ENCODE results near the gene SHCBP1.
A peak's percentile ranks its signal among the peaks of the same experiment; 100 is the strongest.
"Not testable (repeated sequence)": the region's sequence is repeated elsewhere in the genome, so short reads cannot be mapped to it uniquely, and the experiment has no call there.

The SHCBP1 gene

GRCh38 chr16:46632778-46633733, 11.9 kb upstream of the SHCBP1 start:
- no peak overlapping the region for H3K27ac ChIP-seq

GRCh38 chr16:46629331-46630219, 8.4 kb upstream of the SHCBP1 start:
- TF ChIP-seq CTCF (IDR thresholded peaks at IDR 0.05): no peak
- no peaks in the 10 kb centered on the region for H3K27me3 ChIP-seq (ENCODE audit: control insufficient read depth, insufficient read depth, low read length)
- H3K9ac ChIP-seq: no peak overlapping the region
- H3K4me2 ChIP-seq (ENCODE audit: low read length): no peak overlapping the region
- no peaks in the 10 kb centered on the region for H3K4me1 ChIP-seq
- no peaks in the 10 kb centered on the region for H3K9me3 ChIP-seq (ENCODE audit: control insufficient read depth, low read length)
- H3K36me3 ChIP-seq (ENCODE audit: control insufficient read depth, insufficient read depth, low read length): no peaks in the 10 kb centered on the region
- H3K4me3 ChIP-seq (ENCODE audit: low read depth, low read length): no peak overlapping the region
- peak overlapping the region; percentile 46 for H2AFZ ChIP-seq
- H3K79me2 ChIP-seq: no peaks in the 10 kb centered on the region
- H3K27ac ChIP-seq: no peak overlapping the region

More at GRCh38 chr16:46632778-46633733, 11.9 kb upstream of the SHCBP1 start:
- Histone ChIP-seq H3K36me3 (ENCODE audit: control insufficient read depth, insufficient read depth, low read length) (no peaks in the 10 kb centered on the region), H3K27me3 (ENCODE audit: control insufficient read depth, insufficient read depth, low read length) (no peaks in the 10 kb centered on the region), H3K79me2 (no peaks in the 10 kb centered on the region), H2AFZ (no peak overlapping the region), H3K4me2 (ENCODE audit: low read length) (no peak overlapping the region), H3K9ac (no peak overlapping the region), H3K4me1 (no peaks in the 10 kb centered on the region), H3K9me3 (ENCODE audit: control insufficient read depth, low read length) (no peaks in the 10 kb centered on the region), H3K4me3 (ENCODE audit: low read depth, low read length) (no peak overlapping the region)
- TF ChIP-seq CTCF (IDR thresholded peaks at IDR 0.05): no peak

- H3K9me3 ChIP-seq (ENCODE audit: control insufficient read depth, low read length): no peaks in the 10 kb centered on the region
- no peaks in the 10 kb centered on the region for H3K27me3 ChIP-seq (ENCODE audit: control insufficient read depth, insufficient read depth, low read length)
- TF ChIP-seq CTCF (IDR thresholded peaks at IDR 0.05): no peak
- H3K9ac ChIP-seq: no peak overlapping the region
- no peak overlapping the region for H3K4me2 ChIP-seq (ENCODE audit: low read length)
- H3K4me1 ChIP-seq: no peaks in the 10 kb centered on the region
- no peaks in the 10 kb centered on the region for H3K36me3 ChIP-seq (ENCODE audit: control insufficient read depth, insufficient read depth, low read length)
- no peaks in the 10 kb centered on the region for H3K79me2 ChIP-seq
- no peak overlapping the region for H2AFZ ChIP-seq
- H3K4me3 ChIP-seq (ENCODE audit: low read depth, low read length): no peak overlapping the region
- no peak overlapping the region for H3K27ac ChIP-seq
Observed at GRCh38 chr16:46627746-46628145, 6.6 kb upstream of the SHCBP1 start.

- H3K27ac ChIP-seq; H3K4me2 ChIP-seq (ENCODE audit: low read length); H3K9me3 ChIP-seq (ENCODE audit: control insufficient read depth, low read length); H2AFZ ChIP-seq; H3K36me3 ChIP-seq (ENCODE audit: control insufficient read depth, insufficient read depth, low read length); H3K4me3 ChIP-seq (ENCODE audit: low read depth, low read length); H3K79me2 ChIP-seq; H3K27me3 ChIP-seq (ENCODE audit: control insufficient read depth, insufficient read depth, low read length); H3K4me1 ChIP-seq; H3K9ac ChIP-seq: not testable (repeated sequence)
Observed at GRCh38 chr16:46626681-46627080, 5.5 kb upstream of the SHCBP1 start.

GRCh38 chr16:46624862-46625261, 3.7 kb upstream of the SHCBP1 start:
- not testable (repeated sequence) for H3K9ac ChIP-seq; H2AFZ ChIP-seq; H3K27ac ChIP-seq; H3K27me3 ChIP-seq (ENCODE audit: control insufficient read depth, insufficient read depth, low read length); H3K36me3 ChIP-seq (ENCODE audit: control insufficient read depth, insufficient read depth, low read length); H3K4me2 ChIP-seq (ENCODE audit: low read length); H3K9me3 ChIP-seq (ENCODE audit: control insufficient read depth, low read length); H3K4me1 ChIP-seq; H3K79me2 ChIP-seq; H3K4me3 ChIP-seq (ENCODE audit: low read depth, low read length)

GRCh38 chr16:46623707-46624106, 2.5 kb upstream of the SHCBP1 start:
- not testable (repeated sequence) for H2AFZ ChIP-seq

GRCh38 chr16:46623246-46623645, 2.1 kb upstream of the SHCBP1 start:
- not testable (repeated sequence) for H3K27me3 ChIP-seq (ENCODE audit: control insufficient read depth, insufficient read depth, low read length); H3K4me3 ChIP-seq (ENCODE audit: low read depth, low read length); H3K9ac ChIP-seq; H3K4me1 ChIP-seq; H2AFZ ChIP-seq; H3K79me2 ChIP-seq; H3K27ac ChIP-seq; H3K4me2 ChIP-seq (ENCODE audit: low read length); H3K9me3 ChIP-seq (ENCODE audit: control insufficient read depth, low read length); H3K36me3 ChIP-seq (ENCODE audit: control insufficient read depth, insufficient read depth, low read length)

More at GRCh38 chr16:46623707-46624106, 2.5 kb upstream of the SHCBP1 start:
- H3K4me2 ChIP-seq (ENCODE audit: low read length); H3K9me3 ChIP-seq (ENCODE audit: control insufficient read depth, low read length); H3K4me1 ChIP-seq; H3K4me3 ChIP-seq (ENCODE audit: low read depth, low read length); H3K36me3 ChIP-seq (ENCODE audit: control insufficient read depth, insufficient read depth, low read length); H3K27ac ChIP-seq; H3K27me3 ChIP-seq (ENCODE audit: control insufficient read depth, insufficient read depth, low read length); H3K9ac ChIP-seq; H3K79me2 ChIP-seq: not testable (repeated sequence)

All from parathyroid adenoma (tissue), 2 donors.